ENCODE results near the gene RAB3IL1.

- TF ChIP-seq CTCF (tag by site-specific recombination; IDR thresholded peaks at IDR 0.05), result no peak
- no peak for TF ChIP-seq ZBTB48 (tag by site-specific recombination; IDR thresholded peaks at IDR 0.05)
- TF ChIP-seq ZNF24 (tag by site-specific recombination; IDR thresholded peaks at IDR 0.05), result no peak
- no peak for TF ChIP-seq ZNF155 (tag by site-specific recombination; IDR thresholded peaks at IDR 0.05)
- no peak for TF ChIP-seq ZNF37A (tag by site-specific recombination; IDR thresholded peaks at IDR 0.05)
- TF ChIP-seq ZNF175 (tag by site-specific recombination; IDR thresholded peaks at IDR 0.05), result no peak
- no peak for TF ChIP-seq ZBTB21 (tag by site-specific recombination; IDR thresholded peaks at IDR 0.05)
- TF ChIP-seq KLF7 (tag by site-specific recombination; IDR thresholded peaks at IDR 0.05; ENCODE audit: borderline replicate concordance), result no peak
- no peak for TF ChIP-seq MEIS1 (CRISPR knock-in tag; IDR thresholded peaks at IDR 0.05; ENCODE audit: borderline replicate concordance)
- TF ChIP-seq PATZ1 (tag by site-specific recombination; IDR thresholded peaks at IDR 0.05), result no peak
- no peak for TF ChIP-seq YY1 (tag by site-specific recombination; IDR thresholded peaks at IDR 0.05)
Observed at GRCh38 chr11:61869708-61870451, 47.5 kb downstream of the RAB3IL1 start.
